Measurements from ENCODE around the gene FAM78B. TPM values are rescaled to one million over a fixed set of nuclear protein-coding genes. Genes with fewer than 3 reads are reported as not detected.

FAM78B gene
- total and polyA plus RNA-seq, 10 of the 15 experiments (the other 5 are each of a cell fraction or from before 2014, with no cell fraction given), result 0.10 to 4.9 (median 1.6) TPM

GRCh38 chr1:166086113-166086883 lies 80.5 kb downstream of the FAM78B start (continued):
- TF ChIP-seq ETV6 (conservative IDR thresholded peaks at IDR 0.05 in 1 of 2, IDR thresholded peaks at IDR 0.05 in 1 of 2; ENCODE audit: borderline replicate concordance in 1 of 2, low read depth in 1 of 2) (peak in 1 of 2 experiments; percentile 31; a peak in 1 of 4 replicates), CBFB (IDR thresholded peaks at IDR 0.05; ENCODE audit: low read depth) (no peak), RELA (IDR thresholded peaks at IDR 0.05; ENCODE audit: borderline replicate concordance, partially characterized antibody) (no peak), CEBPZ (IDR thresholded peaks at IDR 0.05; ENCODE audit: low read depth, low read length) (no peak), WRNIP1 (IDR thresholded peaks at IDR 0.05; ENCODE audit: borderline replicate concordance, low read depth, low read length) (no peak), ZBTB40 (IDR thresholded peaks at IDR 0.05; ENCODE audit: borderline replicate concordance) (no peak), HDGF (IDR thresholded peaks at IDR 0.05) (no peak), NFYB (IDR thresholded peaks at IDR 0.05; ENCODE audit: insufficient read depth, low read depth, low read length) (no peak), BMI1 (IDR thresholded peaks at IDR 0.05; ENCODE audit: borderline replicate concordance) (no peak), FOXK2 (IDR thresholded peaks at IDR 0.05) (no peak), KLF5 (IDR thresholded peaks at IDR 0.05; ENCODE audit: partially characterized antibody) (no peak), POLR2AphosphoS2 (IDR thresholded peaks at IDR 0.05; ENCODE audit: low read depth, low read length) (no peak), EED (IDR thresholded peaks at IDR 0.05; ENCODE audit: low read depth) (0 out of 2 replicates have a peak, but pooled peaks have one; percentile 25)
- TF ChIP-seq, protein P1, sequence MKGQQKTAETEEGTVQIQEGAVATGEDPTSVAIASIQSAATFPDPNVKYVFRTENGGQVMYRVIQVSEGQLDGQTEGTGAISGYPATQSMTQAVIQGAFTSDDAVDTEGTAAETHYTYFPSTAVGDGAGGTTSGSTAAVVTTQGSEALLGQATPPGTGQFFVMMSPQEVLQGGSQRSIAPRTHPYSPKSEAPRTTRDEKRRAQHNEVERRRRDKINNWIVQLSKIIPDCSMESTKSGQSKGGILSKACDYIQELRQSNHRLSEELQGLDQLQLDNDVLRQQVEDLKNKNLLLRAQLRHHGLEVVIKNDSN (IDR thresholded peaks at IDR 0.05; ENCODE audit: borderline replicate concordance, extremely low read length, insufficient read depth, low read depth, low read length), result no peak
- TF ChIP-seq, protein P2, sequence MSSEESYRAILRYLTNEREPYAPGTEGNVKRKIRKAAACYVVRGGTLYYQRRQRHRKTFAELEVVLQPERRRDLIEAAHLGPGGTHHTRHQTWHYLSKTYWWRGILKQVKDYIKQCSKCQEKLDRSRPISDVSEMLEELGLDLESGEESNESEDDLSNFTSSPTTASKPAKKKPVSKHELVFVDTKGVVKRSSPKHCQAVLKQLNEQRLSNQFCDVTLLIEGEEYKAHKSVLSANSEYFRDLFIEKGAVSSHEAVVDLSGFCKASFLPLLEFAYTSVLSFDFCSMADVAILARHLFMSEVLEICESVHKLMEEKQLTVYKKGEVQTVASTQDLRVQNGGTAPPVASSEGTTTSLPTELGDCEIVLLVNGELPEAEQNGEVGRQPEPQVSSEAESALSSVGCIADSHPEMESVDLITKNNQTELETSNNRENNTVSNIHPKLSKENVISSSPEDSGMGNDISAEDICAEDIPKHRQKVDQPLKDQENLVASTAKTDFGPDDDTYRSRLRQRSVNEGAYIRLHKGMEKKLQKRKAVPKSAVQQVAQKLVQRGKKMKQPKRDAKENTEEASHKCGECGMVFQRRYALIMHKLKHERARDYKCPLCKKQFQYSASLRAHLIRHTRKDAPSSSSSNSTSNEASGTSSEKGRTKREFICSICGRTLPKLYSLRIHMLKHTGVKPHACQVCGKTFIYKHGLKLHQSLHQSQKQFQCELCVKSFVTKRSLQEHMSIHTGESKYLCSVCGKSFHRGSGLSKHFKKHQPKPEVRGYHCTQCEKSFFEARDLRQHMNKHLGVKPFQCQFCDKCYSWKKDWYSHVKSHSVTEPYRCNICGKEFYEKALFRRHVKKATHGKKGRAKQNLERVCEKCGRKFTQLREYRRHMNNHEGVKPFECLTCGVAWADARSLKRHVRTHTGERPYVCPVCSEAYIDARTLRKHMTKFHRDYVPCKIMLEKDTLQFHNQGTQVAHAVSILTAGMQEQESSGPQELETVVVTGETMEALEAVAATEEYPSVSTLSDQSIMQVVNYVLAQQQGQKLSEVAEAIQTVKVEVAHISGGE (CRISPR knock-in tag; IDR thresholded peaks at IDR 0.05), result no peak

Data from GM12878 (cell line).